Fibroblast of villous mesenchyme (primary cell): ENCODE measurements around the gene MICAL2. TPM values are rescaled to one million over a fixed set of nuclear protein-coding genes. Genes with fewer than 3 reads are reported as not detected.

Experiments used
- DNase-seq: peaks from one replicate; pipeline ENCODE4 v3.0.0-alpha.2; 2010; ENCODE audit warnings: low read depth
- H3K4me3 ChIP-seq: 2 replicates; pipeline ENCODE4 v1.5.1; 2011; ENCODE audit warnings: low read depth, mild to moderate bottlenecking, low read length
- total RNA-seq: library from RNA; depleted of rRNA; stranded (reverse); fragments of >200 nt; gene quantifications from 2 replicates; pipeline ENCODE4 v1.2.3, GENCODE V29; 2012
- TF ChIP-seq, protein P1 (sequence below): IDR thresholded peaks from 2 replicates; pipeline ENCODE4 v1.5.1; 2012; ENCODE audit warnings: low read depth, mild to moderate bottlenecking, low read length; ENCODE audit not compliant: insufficient read depth

MICAL2 gene
- total RNA-seq, 1 donor: 164 TPM

DNA sequence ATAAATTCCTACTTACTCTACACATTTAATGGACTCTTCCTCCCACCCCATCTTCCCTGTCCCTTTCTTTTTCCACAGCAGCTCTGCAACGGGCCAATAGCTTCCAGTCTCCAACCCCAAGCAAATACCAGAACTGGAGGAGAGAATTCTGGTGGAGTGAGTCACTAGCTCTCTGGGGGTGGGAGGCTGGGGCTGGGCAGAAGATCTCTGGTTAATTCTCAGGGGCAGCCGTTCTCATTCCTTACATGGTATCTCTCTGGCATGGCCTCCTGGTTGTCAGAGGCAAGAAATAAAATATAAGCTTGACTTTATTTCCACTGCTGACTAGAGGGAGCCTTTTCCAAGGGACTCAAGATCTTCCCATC lies 176.6 kb downstream of the MICAL2 start:
- peak; percentile 95 for DNase-seq
- H3K4me3 ChIP-seq: peak overlapping the region; percentile 1

DNA sequence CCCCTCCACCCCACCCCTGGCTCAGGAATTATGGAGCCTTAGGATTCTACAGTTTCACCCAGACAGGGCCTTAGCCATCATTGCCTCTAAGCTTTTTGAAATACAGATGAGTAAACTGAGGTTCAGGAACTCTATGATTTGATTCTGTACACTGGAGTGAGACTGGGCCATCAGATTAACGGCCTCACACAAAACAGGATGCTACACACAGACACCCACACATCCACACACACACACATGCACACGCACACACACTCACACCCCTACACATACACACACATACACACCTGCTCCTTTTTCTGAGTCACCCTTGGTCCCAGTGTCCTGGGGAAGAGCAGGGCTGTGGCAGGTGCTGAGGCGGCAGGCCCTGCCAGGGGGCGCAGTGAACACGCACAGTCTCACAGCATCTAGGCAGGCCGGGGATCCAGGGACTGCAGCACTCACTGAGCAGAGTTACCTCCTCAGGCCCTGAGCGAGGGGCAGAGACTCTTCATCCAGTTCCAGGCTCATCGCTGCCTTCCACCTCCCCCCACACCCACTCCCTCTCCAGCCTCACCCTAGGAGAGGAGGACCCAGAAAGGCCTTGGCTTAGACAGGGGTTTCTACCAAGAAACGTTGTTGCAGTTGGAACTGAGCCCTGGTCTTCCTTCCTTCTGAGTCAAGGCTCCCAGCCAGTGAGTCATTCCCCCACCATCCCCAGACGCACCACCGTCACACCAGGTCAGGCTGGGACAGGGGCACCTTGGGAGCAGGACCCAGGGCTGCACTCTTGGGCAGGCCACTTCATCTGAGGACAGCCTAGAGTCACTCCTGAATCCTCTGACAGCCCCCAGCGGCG lies 177.2 kb downstream of the MICAL2 start:
- peak overlapping the region; percentile 1 for H3K4me3 ChIP-seq
- TF ChIP-seq, protein P1, sequence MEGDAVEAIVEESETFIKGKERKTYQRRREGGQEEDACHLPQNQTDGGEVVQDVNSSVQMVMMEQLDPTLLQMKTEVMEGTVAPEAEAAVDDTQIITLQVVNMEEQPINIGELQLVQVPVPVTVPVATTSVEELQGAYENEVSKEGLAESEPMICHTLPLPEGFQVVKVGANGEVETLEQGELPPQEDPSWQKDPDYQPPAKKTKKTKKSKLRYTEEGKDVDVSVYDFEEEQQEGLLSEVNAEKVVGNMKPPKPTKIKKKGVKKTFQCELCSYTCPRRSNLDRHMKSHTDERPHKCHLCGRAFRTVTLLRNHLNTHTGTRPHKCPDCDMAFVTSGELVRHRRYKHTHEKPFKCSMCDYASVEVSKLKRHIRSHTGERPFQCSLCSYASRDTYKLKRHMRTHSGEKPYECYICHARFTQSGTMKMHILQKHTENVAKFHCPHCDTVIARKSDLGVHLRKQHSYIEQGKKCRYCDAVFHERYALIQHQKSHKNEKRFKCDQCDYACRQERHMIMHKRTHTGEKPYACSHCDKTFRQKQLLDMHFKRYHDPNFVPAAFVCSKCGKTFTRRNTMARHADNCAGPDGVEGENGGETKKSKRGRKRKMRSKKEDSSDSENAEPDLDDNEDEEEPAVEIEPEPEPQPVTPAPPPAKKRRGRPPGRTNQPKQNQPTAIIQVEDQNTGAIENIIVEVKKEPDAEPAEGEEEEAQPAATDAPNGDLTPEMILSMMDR: peak; percentile 57
- peak; percentile 95 for DNase-seq

More for the DNA sequence above, 176.6 kb downstream of the MICAL2 start:
- TF ChIP-seq, protein P1: no peak

DNA sequence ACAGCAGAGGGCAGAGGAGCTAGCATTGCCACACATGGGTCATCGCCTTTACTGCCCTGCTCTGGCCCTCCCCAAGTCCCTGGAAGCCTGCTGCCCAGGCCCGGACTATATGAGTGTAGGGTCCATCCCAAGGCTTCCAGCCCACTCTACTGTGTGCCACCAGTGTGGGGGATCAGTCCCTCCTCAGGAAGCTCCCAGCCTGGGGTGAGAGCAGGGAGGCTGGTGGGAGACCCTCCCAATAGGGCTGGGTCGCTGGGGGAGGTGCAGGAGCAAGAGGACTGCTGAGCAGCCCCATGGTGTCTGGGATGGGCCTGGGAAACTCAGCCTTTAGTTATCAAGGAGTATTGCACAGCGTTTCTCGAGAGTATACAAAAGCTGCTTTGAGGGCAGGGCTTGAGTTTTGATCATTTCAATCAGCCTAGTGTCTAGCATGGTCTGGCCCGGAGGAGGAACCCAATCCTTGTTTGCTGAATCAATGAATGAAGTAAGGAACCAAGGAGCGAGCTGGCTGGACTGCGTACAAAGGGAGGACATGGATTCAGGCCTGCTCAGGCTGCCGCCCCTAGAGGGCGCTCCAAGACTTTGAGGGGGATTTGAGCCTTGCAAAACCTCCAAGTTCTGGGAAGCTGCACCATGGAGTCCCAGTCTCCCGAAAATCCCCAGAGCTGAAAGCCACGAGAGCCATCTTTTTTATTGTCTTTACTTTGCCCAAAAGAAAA lies 178.0 kb downstream of the MICAL2 start:
- H3K4me3 ChIP-seq: no peak overlapping the region
- TF ChIP-seq, protein P1: peak; percentile 98
- peak; percentile 94 for DNase-seq

DNA sequence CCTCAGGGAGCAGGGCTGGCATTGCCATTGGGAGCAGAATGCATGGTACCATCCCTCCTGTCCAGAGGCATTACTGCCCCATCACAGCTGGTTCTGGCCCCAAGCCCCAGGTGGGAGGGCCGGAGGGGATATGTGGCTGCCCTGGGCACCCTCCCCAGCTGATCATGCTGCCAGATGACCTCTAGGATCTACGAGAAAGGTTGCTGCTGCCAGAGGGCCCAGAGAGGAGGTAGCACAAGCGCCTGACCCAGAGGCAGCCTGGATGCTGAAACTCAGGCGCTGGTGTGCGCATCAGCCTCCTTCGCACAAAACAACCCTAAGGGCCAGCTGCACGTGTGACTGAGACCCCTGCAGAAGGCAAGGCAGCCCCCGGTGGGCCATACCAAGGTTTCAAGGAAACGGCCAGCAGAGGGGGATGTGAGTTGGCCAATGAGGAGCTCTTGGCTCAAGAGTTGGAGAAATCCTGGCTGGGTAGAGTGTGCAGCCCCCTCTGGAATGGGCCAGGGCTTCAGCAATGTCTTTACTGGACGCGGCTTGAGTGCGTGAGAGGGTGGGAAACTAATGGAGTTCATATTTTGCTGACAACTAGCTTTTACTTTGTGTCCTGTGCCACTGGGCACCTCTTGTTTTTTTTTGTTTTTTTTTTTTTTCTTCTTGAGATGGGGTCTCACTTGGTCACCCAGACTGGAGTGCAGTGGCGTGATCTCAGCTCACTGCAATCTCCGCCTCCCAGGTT lies 178.7 kb downstream of the MICAL2 start:
- TF ChIP-seq, protein P1: no peak
- H3K4me3 ChIP-seq: no peak overlapping the region
- DNase-seq: no peak

DNA sequence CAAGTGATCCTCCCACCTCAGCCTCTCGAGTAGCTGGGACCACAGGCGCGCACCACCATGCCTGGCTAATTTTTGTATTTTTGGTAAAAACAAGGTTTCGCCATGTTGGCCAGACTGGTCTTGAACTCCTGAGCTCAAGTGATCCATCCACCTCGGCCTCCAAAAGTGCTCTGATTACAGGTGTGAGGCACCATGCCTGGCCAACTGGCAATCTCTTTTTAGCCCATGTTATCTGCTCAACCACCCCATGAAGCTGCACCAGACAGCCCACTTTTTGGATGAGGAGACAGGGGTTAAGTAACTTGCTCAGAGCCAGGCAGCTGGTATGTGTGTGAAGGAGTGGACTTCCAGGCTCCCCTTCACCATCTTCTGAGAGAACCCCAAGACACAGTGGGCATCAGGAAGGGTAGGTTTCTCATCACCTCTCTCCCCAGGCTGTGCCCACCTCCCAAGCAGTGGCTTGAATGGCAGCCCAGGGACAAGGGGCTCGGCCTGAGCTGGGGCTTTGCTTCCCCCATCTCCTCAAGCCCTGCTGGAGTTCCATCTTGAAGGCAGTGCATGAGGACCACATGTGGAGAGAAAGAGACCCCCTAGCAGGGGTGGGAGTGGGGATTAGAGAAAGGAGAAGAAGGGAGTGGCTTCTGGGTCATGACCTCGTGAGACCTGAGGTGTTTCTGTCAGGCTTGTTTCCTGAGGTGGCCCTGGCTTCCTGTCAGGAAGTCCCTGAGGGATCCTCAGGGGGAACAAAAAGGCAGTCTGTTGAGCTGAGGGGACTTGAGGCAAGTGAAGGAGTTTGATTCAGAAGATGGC lies 179.5 kb downstream of the MICAL2 start:
- DNase-seq: no peak
- TF ChIP-seq, protein P1: no peak
- no peak overlapping the region for H3K4me3 ChIP-seq

DNA sequence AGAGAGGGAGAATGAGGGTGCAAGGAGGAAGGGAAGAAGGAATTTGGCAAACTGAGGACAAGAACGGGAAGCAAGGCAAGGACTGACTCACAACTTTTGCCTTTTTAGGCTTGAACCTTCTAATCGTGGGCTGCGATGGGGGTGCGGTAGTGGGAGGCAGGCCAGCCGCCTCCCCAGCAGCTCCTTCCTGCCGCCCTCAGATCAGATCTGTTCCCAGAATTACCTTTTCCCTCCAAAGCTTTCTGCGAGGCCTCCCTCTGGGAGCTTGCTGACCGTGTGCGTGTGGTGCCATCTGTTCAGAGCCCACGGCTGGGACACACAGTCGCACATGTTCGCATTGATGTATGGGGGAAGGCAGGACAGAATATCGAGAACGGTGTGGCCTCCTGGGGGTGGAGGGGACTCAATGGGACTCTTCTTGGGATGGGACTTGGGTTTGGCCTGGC lies 180.1 kb downstream of the MICAL2 start:
- TF ChIP-seq, protein P1: no peak
- no peak overlapping the region for H3K4me3 ChIP-seq
- no peak for DNase-seq
